Measurements from ENCODE around the gene SFMBT1.

SFMBT1 gene

DNA sequence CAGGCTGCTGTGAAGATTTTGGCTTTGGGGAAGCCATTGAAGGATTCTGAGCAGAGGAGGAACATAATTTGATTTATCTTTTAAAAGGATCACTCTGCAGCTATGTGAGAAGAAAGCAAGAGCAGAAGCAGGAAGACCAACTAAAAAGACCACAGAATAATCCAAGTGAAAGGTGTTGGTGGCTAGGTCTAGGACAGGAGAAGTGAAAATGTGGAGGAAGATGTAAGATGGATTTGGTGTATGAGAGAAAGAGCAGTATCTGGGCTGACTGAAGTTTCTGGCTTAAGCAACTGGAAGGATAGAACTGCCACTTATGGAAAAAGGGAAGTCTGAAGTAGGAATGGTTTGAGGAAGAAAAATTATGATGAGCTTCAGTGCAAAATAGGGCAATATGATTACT, 62.0 kb downstream of the SFMBT1 start:
- no peak for DNase-seq

GRCh38 chr3:52983336-52983807, 62.5 kb downstream of the SFMBT1 start:
- no peak for DNase-seq

DNA sequence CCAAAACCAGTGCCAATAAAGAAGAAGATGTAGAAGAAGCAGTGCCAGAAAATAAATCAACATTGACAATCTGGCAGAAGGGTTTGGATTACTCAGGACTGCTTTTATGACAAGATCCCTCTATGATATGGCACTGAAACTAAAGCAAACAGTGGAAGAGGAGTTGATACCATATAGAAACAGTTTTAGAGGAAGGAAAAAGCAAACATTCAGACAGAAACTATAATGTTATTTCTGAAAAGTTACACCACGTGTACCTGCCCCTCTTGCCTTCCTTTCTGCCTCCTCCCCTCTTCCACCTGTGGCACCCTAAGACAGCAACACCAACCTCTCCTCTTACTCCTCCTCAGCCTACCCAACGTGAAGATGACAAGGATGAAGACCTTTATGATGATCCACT, 63.0 kb downstream of the SFMBT1 start:
- DNase-seq, result no peak

GRCh38 chr3:52979190-52979983, 66.5 kb downstream of the SFMBT1 start:
- DNase-seq, result no peak

- peak; percentile 35 for DNase-seq
Observed at GRCh38 chr3:52978109-52978754, 67.6 kb downstream of the SFMBT1 start.

DNA sequence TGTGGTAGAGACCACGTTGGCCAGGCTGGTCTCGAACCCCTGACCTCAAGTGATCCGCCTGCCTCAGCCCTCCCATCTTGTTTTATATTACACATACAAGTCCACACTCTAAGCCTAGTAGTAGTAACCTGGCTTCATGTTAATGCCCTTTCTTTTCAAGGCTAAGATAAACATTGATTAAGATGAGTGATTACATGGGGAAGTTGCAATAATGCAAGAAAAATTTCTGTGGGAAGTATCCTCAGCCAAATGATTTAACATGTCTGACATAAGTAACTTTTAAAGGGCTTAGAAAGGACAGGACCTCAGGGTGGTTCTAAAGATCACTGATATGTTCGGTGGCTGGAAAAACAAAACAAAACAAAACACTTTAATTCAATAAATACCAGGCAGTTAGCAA, 72.1 kb downstream of the SFMBT1 start:
- DNase-seq, result no peak

DNA sequence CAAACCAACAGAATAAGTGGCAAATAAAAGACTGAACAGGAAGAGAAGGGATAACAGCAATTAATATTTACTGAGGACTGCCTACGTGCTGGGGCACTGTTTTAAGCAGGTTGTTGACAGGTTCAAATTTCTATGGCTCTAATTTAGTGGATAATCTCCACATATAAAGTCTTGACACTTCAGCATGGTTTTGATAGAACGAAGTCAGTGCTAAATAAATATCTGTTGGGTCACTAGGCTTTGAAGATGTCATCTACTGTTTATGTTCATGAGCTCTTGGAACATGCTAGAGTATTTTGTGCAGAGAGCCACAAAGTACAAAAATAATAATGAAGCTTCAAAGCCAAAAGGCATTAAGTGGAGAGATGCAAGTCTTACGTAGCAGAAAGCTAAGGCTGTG, 74.0 kb downstream of the SFMBT1 start:
- no peak for DNase-seq

DNA sequence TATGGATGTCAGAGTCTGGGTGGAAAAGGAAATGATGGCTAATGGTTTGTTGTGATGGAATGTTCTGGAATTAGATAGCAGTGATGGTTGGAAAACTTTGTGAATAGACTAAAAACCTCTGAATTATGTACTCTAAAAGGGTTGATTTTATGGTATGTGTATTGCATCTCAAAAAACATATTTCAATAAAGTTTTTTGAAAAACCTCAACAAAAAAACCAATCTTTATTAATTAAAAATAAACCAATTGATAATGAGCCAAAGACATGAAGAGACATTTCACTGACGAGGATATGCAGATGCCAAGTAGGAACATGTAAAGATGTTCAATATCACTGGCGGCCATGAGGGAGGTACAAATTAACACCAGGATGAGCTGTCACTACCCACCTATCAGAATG, 78.5 kb downstream of the SFMBT1 start:
- no peak for DNase-seq

DNA sequence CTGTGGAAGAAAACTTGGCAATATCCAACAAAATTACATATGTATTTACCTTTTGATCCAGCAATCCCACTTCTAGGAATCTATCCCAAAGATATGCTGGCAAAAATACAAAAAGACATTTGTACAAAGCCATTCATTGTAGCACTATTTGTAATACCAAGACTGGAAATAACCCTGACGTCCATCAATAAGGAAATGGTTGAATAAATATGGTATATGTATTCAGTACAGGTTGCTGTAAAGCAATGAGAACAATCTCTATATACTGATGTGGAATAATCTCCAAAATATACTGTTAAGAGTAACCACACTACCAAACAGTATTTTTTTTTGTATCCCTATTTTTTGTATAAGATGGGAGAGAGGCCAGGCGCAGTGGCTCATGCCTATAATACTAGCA, 83.7 kb downstream of the SFMBT1 start:
- no peak for DNase-seq

DNA sequence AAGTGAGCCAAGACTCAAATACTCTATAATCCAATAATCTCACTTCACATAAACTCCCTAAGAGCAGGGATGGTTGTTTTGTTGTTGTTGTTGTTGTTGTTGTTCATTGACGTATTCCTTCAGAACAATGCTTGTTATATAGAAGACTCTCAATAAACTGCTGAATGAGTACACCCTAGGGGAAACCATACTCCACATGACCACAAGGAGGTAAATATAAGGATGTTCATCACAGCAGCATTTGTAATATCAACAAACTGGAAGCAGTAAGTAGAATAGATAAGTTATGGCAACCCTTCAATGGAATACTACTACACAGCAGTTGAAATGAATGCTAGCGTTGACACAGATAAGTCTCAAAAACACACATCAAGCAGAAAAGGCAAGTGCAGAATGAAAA, 86.1 kb downstream of the SFMBT1 start:
- no peak for DNase-seq

- no peak for DNase-seq
Observed at GRCh38 chr3:52939600-52939999, 106.3 kb downstream of the SFMBT1 start.

GRCh38 chr3:52934630-52935530, 111.0 kb downstream of the SFMBT1 start:
- peak; percentile 15 for DNase-seq

DNA sequence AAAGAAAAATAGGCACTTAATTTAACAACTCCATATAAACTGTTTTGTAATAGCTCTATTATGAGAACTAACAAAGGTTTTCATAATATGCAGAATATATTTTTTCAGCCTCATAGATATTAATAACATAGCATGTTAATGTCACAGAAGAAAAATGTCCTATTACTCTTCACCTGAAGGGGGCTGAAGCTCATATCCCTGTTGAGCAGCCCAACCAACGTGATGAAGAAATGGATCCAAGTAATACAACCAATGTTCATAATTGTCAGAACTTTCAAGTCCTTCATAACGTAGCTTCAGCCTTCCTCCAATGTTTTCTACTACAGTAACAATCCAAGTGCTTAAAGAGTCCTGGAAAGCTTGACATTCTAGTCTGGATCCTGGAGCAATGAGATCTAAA, 114.0 kb downstream of the SFMBT1 start:
- DNase-seq, result no peak

- no peak for DNase-seq
Observed at GRCh38 chr3:52931328-52931727, 114.5 kb downstream of the SFMBT1 start.

GRCh38 chr3:52930748-52931147, 115.1 kb downstream of the SFMBT1 start:
- no peak for DNase-seq

DNA sequence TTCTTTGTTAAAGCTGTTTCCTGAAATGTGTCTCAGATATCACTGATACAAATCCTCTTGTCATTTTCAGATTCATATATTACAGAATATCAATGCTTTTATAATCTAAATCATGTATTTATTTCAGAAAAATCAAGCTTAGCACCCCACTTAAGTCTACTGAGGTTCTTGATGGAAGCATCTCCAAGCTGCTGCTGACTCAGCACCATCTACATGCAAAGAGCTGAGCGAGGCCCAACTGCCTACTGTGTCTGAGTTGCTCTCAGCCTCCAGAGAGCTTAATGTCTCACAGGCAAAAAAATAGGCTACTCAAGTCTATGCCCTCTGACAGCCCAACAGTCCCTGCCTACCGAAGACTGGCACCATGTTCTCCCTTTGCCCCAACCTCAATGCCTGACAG, 119.3 kb downstream of the SFMBT1 start:
- DNase-seq, result no peak

DNA sequence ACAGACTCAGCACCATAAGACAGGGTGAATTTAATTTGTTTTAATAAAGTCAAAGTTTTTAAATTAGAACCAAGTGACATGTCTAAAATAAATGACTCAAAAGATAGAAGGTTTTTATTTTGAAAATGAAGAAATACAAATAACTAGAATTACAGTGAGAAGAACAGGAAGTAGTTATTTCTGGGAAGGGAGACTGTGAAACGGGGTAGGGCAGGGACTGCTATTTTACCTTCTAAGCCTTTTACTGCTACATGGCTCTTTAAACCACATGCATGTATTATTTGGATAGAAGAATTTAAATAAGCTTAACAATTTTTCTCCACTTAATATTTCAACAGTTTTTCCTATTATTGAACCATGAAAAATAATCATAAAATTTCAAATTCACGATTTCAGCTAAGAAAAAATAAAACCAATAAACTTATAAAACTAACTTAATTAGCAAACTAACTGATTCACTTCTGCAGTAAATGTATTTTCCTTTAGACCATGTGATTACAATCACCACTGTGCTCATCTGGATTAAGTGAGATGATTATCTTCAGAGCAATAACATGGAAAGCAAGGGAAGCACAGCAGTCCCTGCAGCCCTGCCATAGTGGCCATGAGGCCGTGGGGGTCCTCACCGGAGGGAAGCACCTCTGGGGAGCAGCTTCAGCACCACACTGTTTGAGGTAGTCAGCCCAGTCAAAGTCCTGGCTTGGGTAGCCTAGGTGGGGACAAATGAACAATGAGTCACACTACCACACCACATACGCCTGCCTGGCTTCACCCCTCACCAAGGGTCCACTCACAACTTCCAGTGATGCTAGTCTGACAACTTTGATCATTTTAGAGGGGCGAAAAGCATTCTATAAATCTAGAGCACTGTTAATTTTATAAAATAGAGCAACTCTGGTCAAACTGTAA, 120.2 kb downstream of the SFMBT1 start:
- DNase-seq, result no peak

DNA sequence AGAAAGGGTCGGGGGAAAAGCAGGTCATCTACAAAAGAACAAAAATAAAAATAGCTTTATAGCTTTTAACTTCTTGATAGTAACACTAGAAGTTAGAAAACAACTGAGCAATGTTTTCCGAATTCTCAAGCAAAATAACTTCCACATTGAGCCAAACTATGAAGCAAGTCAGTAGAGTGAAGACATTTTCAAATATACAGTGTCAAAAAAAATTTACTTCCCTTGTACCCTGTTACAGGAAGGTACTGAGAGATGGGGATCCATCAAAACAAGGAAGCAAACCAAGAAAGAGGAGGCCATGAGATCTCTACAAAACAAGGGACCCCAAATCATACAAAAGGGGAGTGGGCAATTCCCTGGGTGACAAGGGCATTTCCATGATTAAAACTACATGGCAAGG, 121.9 kb downstream of the SFMBT1 start:
- no peak for DNase-seq

DNA sequence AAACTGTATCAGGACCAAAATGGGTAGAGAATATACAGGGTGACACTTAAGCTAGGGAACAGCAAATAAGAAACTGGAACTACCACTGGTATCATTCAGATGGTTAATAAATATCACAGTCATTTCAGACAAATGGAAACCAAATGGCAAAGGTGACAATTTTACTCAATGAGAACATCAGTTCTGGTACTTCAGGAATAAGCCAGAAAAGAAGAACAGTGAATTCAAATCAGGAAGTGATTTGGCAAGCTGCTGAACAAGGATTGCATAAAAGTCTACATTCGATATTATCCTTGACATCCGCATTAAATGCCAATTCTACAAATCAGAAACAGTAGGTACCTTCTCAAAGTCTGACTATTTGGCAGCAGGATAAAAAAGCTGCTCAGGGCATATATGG, 125.0 kb downstream of the SFMBT1 start:
- DNase-seq, result no peak

- no peak for DNase-seq
Observed at GRCh38 chr3:52917044-52917443, 128.8 kb downstream of the SFMBT1 start.

- no peak for DNase-seq
Observed at GRCh38 chr3:52915294-52915693, 130.6 kb downstream of the SFMBT1 start.

Data from NCI-H2171 treated with DMSO at 0.1 percent for 48 hours (cell line).